H9 (cell line): Measurements from ENCODE around the gene TADA2B. TPM values are rescaled to one million over a fixed set of nuclear protein-coding genes. Genes with fewer than 3 reads are reported as not detected.

Source experiments
- DNase-seq: peaks from one replicate; pipeline ENCODE4 v3.0.0-alpha.2; 2017
- H2AFZ ChIP-seq: one replicate; pipeline ENCODE4 v1.6.1; 2013; ENCODE audit warnings: mild to moderate bottlenecking, low read length, control low read depth, moderate library complexity
- H2AK5ac ChIP-seq: 2 replicates; pipeline ENCODE4 v1.6.1; 2013; ENCODE audit warnings: low read length, control low read depth, mixed read lengths; ENCODE audit not compliant: insufficient read length
- H2BK120ac ChIP-seq: one replicate; pipeline ENCODE4 v1.6.1; 2013; ENCODE audit warnings: low read depth, mild to moderate bottlenecking, low read length, control low read depth, inconsistent platforms; ENCODE audit not compliant: poor library complexity, severe bottlenecking
- H2BK12ac ChIP-seq: 2 replicates; pipeline ENCODE4 v1.6.1; 2013; ENCODE audit warnings: low read length, control low read depth, mixed read lengths, low read depth; ENCODE audit not compliant: insufficient read length
- H2BK15ac ChIP-seq: 2 replicates; pipeline ENCODE4 v1.6.1; 2013; ENCODE audit warnings: low read depth, low read length, control low read depth
- H2BK20ac ChIP-seq: one replicate; pipeline ENCODE4 v1.6.1; 2013; ENCODE audit warnings: low read depth, mild to moderate bottlenecking, low read length, control low read depth, inconsistent platforms; ENCODE audit not compliant: poor library complexity, severe bottlenecking
- H2BK5ac ChIP-seq: 2 replicates; pipeline ENCODE4 v1.6.1; 2013; ENCODE audit warnings: low read length, control low read depth, mixed read lengths; ENCODE audit not compliant: insufficient read length
- H3K14ac ChIP-seq: 2 replicates; pipeline ENCODE4 v1.6.1; 2013; ENCODE audit warnings: low read length, control low read depth; ENCODE audit not compliant: insufficient read depth
- H3K18ac ChIP-seq: 2 replicates; pipeline ENCODE4 v1.6.1; 2013; ENCODE audit warnings: low read depth, mild to moderate bottlenecking, mixed read lengths, low read length, control low read depth; ENCODE audit not compliant: insufficient read length
- H3K23ac ChIP-seq: 2 replicates; pipeline ENCODE4 v1.6.1; 2013; ENCODE audit warnings: low read length, control low read depth, mixed read lengths, low read depth; ENCODE audit not compliant: insufficient read length
- H3K23me2 ChIP-seq: 2 replicates; pipeline ENCODE4 v1.6.1; 2013; ENCODE audit warnings: low read depth, mild to moderate bottlenecking, mixed read lengths, low read length, control low read depth; ENCODE audit not compliant: insufficient read length, poor library complexity, severe bottlenecking
- H3K27ac ChIP-seq: 2 replicates; pipeline ENCODE4 v1.5.1; 2013; ENCODE audit warnings: low read length, control low read depth, mixed read lengths, low read depth; ENCODE audit not compliant: insufficient read length
- H3K27me3 ChIP-seq: 2 replicates; pipeline ENCODE4 v1.6.1; 2013; ENCODE audit warnings: low read length, control low read depth, inconsistent platforms; ENCODE audit not compliant: insufficient read depth
- H3K4ac ChIP-seq: 2 replicates; pipeline ENCODE4 v1.6.1; 2013; ENCODE audit warnings: low read depth, mild to moderate bottlenecking, control low read depth, inconsistent platforms, low read length, moderate library complexity
- H3K4me1 ChIP-seq: 2 replicates; pipeline ENCODE4 v1.6.1; 2013; ENCODE audit warnings: low read length, control low read depth, inconsistent platforms; ENCODE audit not compliant: insufficient read depth
- H3K4me2 ChIP-seq: 2 replicates; pipeline ENCODE4 v1.6.1; 2013; ENCODE audit warnings: low read length, control low read depth, mixed read lengths; ENCODE audit not compliant: insufficient read length, insufficient read depth
- H3K56ac ChIP-seq: 2 replicates; pipeline ENCODE4 v1.6.1; 2013; ENCODE audit warnings: low read depth, mild to moderate bottlenecking, mixed read lengths, low read length, control low read depth; ENCODE audit not compliant: insufficient read length
- H3K79me1 ChIP-seq: 2 replicates; pipeline ENCODE4 v1.6.1; 2013; ENCODE audit warnings: low read depth, mild to moderate bottlenecking, moderate library complexity, low read length, control low read depth, inconsistent platforms; ENCODE audit not compliant: insufficient read depth, poor library complexity, severe bottlenecking
- H3K79me2 ChIP-seq: 2 replicates; pipeline ENCODE4 v1.6.1; 2013; ENCODE audit warnings: low read length, control low read depth, inconsistent platforms; ENCODE audit not compliant: insufficient read depth
- H3K9ac ChIP-seq: 2 replicates; pipeline ENCODE4 v1.6.1; 2013; ENCODE audit warnings: low read length, control low read depth, mixed read lengths; ENCODE audit not compliant: insufficient read length; ENCODE audit errors: extremely low read depth
- H3K9me3 ChIP-seq: one replicate; pipeline ENCODE4 v1.6.1; 2013; ENCODE audit warnings: low read depth, low read length, inconsistent platforms; ENCODE audit not compliant: control insufficient read depth
- H3T11ph ChIP-seq: one replicate; pipeline ENCODE4 v1.6.1; 2013; ENCODE audit warnings: mild to moderate bottlenecking, low read length, control low read depth, inconsistent platforms
- H4K20me1 ChIP-seq: one replicate; pipeline ENCODE4 v1.6.1; 2013; ENCODE audit not compliant: control insufficient read depth, insufficient read length, insufficient read depth
- H4K5ac ChIP-seq: 2 replicates; pipeline ENCODE4 v1.6.1; 2013; ENCODE audit warnings: low read depth, mild to moderate bottlenecking, mixed read lengths, low read length, control low read depth; ENCODE audit not compliant: insufficient read length
- H4K8ac ChIP-seq: replicated peaks from 2 replicates; pipeline ENCODE4 v1.6.1; 2013; ENCODE audit warnings: low read length, control low read depth, mixed read lengths, low read depth; ENCODE audit not compliant: insufficient read length
- H4K91ac ChIP-seq: 2 replicates; pipeline ENCODE4 v1.6.1; 2013; ENCODE audit warnings: low read depth, mild to moderate bottlenecking, moderate library complexity, mixed read lengths, low read length, control low read depth; ENCODE audit not compliant: insufficient read length
- H3K27ac Mint-ChIP-seq, 3 experiments: 2 replicates in 2 of 3; 3 replicates in 1 of 3; pipeline ENCODE4 v1.8.0; 2020 to 2021; ENCODE audit warnings: mixed read lengths in 3 of 3, mild to moderate bottlenecking in 1 of 3, moderate library complexity in 1 of 3
- H3K27me3 Mint-ChIP-seq: 2 replicates; pipeline ENCODE4 v1.8.0; 2021; ENCODE audit warnings: low read depth, mild to moderate bottlenecking, moderate library complexity, mixed read lengths
- H3K36me3 Mint-ChIP-seq, 3 experiments: 2 replicates in 2 of 3; 3 replicates in 1 of 3; pipeline ENCODE4 v1.8.0; 2020 to 2021; ENCODE audit warnings: low read depth in 3 of 3, mixed read lengths in 3 of 3; ENCODE audit not compliant: insufficient read depth in 1 of 3
- H3K4me1 Mint-ChIP-seq, 2 experiments: 2 replicates each; pipeline ENCODE4 v1.8.0; 2020; ENCODE audit warnings: mixed read lengths in 2 of 2
- H3K4me3 Mint-ChIP-seq, 2 experiments: 2 replicates in 1 of 2; 3 replicates in 1 of 2; pipeline ENCODE4 v1.8.0; 2020 to 2021; ENCODE audit warnings: mild to moderate bottlenecking in 2 of 2, mixed read lengths in 2 of 2, moderate library complexity in 1 of 2
- H3K9me3 Mint-ChIP-seq, 2 experiments: 2 replicates in 1 of 2; 3 replicates in 1 of 2; pipeline ENCODE4 v1.8.0; 2020; ENCODE audit warnings: mild to moderate bottlenecking in 2 of 2, mixed read lengths in 2 of 2, moderate library complexity in 1 of 2
- WGBS: extraction: QIAGEN DNeasy Blood & Tissue Kit; methylation state at CpG from one replicate; pipeline ENCODE4 v1.1.7; 2013; ENCODE audit warnings: missing lambda C conversion rate, low lambda C conversion rate, mixed read lengths; ENCODE audit not compliant: insufficient read length; ENCODE audit errors: extremely low coverage; 5-methylcytosine and 5-hydroxymethylcytosine counted together
- total RNA-seq: library from RNA; stranded (reverse); gene quantifications from 2 replicates; pipeline ENCODE4 v1.2.1, GENCODE V29; 2021
- TF ChIP-seq, protein P1 (sequence below): fragments of 200-600 bp; sonication (generic); conservative IDR thresholded peaks from 3 replicates; pipeline ENCODE4 v1.8.0; 2021; ENCODE audit warnings: antibody characterized with exemption, mild to moderate bottlenecking

TADA2B gene
- total RNA-seq, 1 experiment from 2014 or later, result 14.0 TPM

DNA sequence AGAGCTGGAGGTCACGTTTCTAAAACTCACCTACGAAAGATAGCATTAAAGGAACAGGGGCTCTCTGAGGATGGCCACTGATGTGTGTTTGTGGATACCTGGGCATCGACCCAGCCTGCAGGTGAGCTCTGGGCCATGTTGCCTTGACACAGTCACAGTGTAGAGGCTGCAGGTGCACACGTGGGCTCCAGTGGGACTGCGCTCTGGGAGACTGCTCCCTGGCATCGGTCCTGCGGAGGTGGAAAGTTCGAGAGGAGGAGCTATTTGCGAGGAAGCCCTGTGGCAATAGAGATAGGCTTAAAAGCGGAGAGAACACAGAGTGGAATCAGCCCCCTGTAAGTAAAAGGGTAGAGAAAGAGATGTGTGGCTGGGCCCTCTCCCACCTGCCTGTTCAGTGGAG is 12.3 kb upstream of the TADA2B start:
- Histone ChIP-seq H3K27me3 (no peaks in the 10 kb centered on the region), H2BK120ac (no peak overlapping the region), H3K27ac (no peak overlapping the region), H4K8ac (no peak overlapping the region), H3K9ac (no peak overlapping the region), H3K18ac (no peak overlapping the region), H2BK5ac (no peak overlapping the region), H3K56ac (no peak overlapping the region), H2BK15ac (no peak overlapping the region), H3K4ac (no peak overlapping the region), H3K79me2 (no peaks in the 10 kb centered on the region), H3K79me1 (no peaks in the 10 kb centered on the region), H3T11ph (no peak overlapping the region), H4K91ac (no peak overlapping the region), H2BK12ac (no peak overlapping the region), H3K23me2 (no peaks in the 10 kb centered on the region), H2AFZ (no peak overlapping the region), H3K4me1 (no peaks in the 10 kb centered on the region; the same call in 1 of the 2 replicates), H4K20me1 (no peaks in the 10 kb centered on the region), H4K5ac (no peak overlapping the region), H2AK5ac (no peak overlapping the region), H3K23ac (no peak overlapping the region), H3K9me3 (no peaks in the 10 kb centered on the region), H2BK20ac (no peak overlapping the region), H3K14ac (no peak overlapping the region; the same call in 1 of the 2 replicates), H3K4me2 (no peak overlapping the region)
- TF ChIP-seq, protein P1, sequence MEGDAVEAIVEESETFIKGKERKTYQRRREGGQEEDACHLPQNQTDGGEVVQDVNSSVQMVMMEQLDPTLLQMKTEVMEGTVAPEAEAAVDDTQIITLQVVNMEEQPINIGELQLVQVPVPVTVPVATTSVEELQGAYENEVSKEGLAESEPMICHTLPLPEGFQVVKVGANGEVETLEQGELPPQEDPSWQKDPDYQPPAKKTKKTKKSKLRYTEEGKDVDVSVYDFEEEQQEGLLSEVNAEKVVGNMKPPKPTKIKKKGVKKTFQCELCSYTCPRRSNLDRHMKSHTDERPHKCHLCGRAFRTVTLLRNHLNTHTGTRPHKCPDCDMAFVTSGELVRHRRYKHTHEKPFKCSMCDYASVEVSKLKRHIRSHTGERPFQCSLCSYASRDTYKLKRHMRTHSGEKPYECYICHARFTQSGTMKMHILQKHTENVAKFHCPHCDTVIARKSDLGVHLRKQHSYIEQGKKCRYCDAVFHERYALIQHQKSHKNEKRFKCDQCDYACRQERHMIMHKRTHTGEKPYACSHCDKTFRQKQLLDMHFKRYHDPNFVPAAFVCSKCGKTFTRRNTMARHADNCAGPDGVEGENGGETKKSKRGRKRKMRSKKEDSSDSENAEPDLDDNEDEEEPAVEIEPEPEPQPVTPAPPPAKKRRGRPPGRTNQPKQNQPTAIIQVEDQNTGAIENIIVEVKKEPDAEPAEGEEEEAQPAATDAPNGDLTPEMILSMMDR, result no peak
- Mint-ChIP-seq H3K36me3 (peaks cover 27 to 54% (median 49%) of the 10 kb centered on the region in 3 experiments; a peak in 6 of 7 replicates), H3K4me3 (no peak overlapping the region), H3K27me3 (no peaks in the 10 kb centered on the region), H3K27ac (peak overlapping the region in 1 of 3 experiments; percentile 64; a peak in 2 of 7 replicates), H3K4me1 (peaks cover under 1 to 2% of the 10 kb centered on the region in 2 experiments; a peak in 2 of 4 replicates), H3K9me3 (no peaks in the 10 kb centered on the region; a peak in 1 of 5 replicates)
- WGBS, result no CpG with 5 or more reads among the region's 10 CpGs
- no peak for DNase-seq
